Measurements from ENCODE around the gene ODAD2.
"Not testable (repeated sequence)": the region's sequence is repeated elsewhere in the genome, so short reads cannot be mapped to it uniquely, and the experiment has no call there.

Gene ODAD2, protein sequence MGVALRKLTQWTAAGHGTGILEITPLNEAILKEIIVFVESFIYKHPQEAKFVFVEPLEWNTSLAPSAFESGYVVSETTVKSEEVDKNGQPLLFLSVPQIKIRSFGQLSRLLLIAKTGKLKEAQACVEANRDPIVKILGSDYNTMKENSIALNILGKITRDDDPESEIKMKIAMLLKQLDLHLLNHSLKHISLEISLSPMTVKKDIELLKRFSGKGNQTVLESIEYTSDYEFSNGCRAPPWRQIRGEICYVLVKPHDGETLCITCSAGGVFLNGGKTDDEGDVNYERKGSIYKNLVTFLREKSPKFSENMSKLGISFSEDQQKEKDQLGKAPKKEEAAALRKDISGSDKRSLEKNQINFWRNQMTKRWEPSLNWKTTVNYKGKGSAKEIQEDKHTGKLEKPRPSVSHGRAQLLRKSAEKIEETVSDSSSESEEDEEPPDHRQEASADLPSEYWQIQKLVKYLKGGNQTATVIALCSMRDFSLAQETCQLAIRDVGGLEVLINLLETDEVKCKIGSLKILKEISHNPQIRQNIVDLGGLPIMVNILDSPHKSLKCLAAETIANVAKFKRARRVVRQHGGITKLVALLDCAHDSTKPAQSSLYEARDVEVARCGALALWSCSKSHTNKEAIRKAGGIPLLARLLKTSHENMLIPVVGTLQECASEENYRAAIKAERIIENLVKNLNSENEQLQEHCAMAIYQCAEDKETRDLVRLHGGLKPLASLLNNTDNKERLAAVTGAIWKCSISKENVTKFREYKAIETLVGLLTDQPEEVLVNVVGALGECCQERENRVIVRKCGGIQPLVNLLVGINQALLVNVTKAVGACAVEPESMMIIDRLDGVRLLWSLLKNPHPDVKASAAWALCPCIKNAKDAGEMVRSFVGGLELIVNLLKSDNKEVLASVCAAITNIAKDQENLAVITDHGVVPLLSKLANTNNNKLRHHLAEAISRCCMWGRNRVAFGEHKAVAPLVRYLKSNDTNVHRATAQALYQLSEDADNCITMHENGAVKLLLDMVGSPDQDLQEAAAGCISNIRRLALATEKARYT

DNA sequence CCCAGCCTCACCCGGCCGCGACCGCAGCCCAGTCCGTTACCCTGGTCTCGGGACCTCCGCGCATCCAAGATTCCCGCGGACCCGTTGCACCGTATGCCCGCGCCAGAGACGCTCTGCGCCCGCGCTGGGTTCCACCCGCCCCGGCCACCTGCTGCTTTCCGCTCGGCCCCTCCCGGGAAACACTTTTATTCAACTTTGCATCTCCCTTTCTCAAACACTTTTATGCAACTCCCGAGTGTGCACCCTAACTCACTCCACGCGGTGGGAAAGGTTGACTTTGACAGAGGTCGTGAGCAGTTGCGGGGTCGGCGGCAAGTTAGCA, at the start of gene ODAD2:
ODAD2 (minus strand) TSS at position 126 of the 322 bp plus-strand sequence. CDS start 3,937 bp downstream, outside the sequence.
- no peak for DNase-seq (ENCODE audit: low read depth, low spot score)

DNA sequence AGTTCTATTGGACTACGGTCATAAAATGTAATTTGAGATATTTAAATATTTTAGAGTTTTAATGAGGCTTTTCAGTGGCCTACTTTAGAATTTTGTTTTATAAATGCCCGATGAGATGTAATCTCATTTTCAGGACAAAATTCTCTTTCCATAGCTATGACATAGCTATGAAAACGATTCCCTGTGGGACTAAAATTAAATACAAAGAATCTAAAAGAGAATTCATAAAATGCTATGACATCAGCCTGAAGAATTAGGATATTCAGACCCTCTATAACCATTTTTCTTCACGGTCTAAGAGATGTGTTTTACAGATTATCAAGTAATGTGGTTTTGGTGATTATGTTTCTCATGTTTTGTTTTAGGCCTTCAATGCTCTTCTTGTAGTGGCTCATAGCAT, 48.2 kb upstream of the ODAD2 start:
- DNase-seq (ENCODE audit: low read depth, low spot score), result no peak

DNA sequence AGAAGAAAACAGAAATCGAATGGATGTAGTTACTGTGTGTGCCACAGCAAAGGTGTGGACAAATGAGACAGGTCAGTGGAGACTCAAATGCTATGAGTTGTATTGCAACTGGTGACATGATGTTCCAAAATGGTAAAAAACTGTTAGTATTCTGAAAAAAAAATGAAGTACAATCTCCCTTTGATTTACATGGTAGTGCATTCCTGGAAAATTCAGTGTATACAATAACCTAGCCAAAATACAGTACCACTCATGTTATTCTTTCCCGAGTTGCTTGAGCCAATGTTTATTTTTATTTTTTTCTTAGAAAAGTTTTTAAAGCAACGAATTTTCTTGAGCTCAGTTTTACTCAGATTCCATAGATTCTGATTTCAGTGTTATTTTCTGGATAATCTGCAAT, 47.7 kb upstream of the ODAD2 start:
- no peak for DNase-seq (ENCODE audit: low read depth, low spot score)

DNA sequence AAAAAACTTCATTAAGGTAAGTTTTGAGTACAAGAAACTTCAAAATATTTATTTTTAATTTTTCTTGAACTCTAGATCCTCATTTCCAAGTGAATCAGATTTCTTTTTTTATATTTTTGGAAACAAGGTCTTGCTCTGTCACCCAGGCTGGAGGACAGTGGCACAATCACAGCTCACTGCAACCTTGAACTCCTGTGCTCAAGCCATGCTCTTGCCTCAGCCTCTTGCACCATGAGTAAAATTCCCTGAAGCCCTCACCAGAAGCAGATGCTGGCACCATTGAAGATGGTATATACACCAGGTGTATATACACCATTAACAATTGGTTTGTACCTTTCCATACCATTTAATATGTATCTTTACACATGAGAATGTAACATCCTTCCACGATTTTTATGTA, 45.1 kb upstream of the ODAD2 start:
- no peak for DNase-seq (ENCODE audit: low read depth, low spot score)

DNA sequence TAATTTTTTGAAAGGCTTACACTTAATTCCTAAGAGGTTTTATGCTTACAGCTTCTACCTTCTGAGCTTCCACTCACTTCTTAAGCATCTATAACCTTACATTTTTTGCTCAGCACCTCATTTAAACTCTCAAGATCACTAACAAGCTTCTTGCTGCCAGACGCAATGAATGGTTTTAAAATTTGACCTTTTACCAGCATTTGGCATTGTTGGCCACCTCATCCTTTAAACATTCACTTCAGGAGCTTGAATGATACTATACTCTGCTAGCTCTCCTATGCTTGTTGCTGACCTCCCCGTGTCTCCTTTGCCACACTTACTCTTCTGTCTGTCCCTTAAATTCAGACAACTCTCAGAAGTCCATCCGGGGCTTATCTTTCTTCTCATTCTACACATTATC, 37.7 kb upstream of the ODAD2 start:
- DNase-seq (ENCODE audit: low read depth, low spot score), result peak; percentile 44

DNA sequence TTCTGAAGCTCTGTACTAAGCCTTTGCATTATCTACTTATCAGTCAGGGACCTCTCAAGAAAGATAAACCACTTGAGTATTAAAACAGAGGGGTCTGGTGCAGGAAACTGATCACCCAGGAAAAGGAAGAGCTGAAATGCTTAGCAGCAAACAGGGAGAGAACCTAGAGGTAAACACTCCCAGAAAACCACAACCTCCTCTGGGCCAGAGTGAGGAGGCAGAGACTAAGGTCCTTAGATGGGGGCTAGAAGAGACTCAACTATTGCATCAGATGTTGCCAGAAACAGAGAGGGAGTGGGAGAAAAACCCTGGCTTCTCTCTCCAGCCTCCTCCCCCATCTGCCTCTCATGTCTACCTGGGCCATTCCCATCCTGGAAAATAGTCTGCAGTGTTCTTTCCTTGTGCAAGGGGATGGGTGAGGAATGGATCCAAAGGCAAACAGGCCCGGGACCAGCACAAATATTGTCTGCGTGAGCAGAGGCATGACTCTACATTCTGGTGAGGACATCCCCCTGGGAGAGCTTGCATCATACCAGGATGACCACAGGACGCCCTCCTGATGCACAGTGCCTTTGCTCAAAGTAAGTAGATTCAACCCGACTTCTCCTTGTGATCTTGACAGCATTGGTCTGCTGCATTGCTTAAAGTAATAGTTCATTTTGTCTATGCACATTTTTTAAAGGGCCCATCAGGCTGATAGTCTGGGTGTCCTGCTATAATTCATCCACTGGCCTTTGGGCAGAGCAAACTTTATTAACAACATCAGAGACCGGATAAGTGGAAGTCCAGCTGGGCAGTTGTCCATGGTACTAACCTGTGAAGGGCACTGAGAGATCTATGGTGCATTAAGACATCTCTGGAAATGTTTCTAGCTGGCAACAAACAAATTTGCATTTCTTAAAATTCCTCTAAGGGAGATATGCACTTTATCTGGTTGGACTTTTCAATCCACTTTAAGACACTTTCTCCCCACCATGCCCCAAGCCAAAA, 22.4 kb upstream of the ODAD2 start:
- peak; percentile 3 for DNase-seq (ENCODE audit: low read depth, low spot score)

DNA sequence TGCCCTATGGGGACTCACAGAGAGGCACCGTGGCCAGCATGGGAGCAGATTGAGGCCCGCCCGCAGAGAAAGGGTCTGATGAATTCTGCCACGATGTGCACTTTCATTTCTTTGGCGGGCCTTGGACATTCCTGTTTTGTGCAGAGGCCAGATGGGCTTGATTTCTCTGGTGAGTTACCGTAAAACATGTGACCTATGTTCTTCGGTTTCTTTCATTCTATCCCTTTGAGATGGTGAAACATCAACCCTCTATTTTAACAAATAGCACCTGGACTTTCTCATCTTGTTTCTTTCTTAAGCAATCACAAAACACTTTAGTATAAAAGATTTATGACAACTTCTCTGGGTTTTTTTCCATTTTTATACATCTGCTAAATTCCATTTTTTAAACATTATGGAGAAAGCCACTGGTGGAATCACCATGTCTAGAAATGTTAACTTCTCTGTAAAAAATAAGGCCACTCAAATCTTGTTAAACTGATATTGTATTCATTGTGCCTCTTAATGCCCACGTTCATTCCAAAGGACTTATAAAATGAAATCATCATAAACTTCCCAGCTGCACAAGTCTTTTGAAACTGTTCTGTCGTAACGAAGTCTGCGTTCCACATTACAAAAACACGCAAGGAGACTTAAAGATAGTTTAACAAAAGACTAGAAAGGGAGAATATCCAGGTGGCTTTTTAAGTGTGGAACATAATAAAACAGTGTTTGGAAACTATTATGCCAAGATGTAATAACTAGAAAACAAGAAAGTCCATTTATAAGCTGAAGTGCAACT, 21.4 kb upstream of the ODAD2 start:
- DNase-seq (ENCODE audit: low read depth, low spot score), result no peak

DNA sequence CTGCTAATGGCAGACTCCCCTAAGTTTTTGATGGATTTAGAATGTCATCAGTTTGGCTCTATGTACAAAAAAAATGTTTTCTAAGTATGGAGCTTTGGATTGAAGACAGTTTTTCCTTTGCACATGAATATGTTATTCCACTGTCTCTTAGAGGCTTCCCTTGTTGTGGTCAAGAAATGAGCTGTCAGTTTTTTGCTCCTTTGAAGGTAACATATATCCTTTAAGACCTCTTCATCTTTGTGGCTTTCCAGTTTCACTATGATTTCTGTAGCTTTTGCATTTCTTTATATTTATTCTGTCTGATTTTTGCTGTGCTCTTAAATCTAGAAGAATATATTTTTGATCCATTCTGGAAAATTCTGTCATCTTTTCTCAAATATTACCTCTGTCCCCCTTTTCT, 15.8 kb upstream of the ODAD2 start:
- DNase-seq (ENCODE audit: low read depth, low spot score), result no peak

DNA sequence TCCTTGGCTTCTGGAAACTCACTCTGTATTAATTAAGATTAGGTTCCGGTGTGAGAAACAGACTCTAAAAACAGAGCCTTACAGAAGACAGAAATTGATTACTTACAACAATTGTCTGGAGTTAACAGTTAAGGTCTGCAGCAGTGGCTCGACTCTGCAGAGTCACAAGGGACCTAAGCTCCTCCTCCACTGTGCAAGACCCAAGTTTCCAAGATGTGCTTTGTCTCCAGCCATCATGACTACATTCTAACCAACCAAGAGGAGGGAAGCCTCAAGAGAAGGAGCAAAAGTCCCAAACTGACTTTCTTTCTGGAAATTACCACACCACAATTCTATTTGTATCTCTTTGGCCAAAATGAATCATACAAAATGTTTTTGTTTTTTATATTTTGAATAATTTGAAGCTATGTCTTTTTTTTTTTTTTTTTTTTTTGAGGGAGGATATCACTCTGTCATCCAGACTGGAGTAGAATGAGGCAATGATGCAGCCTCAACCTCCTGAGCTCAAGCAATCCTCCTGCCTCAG, 14.2 kb upstream of the ODAD2 start:
- no peak for DNase-seq (ENCODE audit: low read depth, low spot score)

DNA sequence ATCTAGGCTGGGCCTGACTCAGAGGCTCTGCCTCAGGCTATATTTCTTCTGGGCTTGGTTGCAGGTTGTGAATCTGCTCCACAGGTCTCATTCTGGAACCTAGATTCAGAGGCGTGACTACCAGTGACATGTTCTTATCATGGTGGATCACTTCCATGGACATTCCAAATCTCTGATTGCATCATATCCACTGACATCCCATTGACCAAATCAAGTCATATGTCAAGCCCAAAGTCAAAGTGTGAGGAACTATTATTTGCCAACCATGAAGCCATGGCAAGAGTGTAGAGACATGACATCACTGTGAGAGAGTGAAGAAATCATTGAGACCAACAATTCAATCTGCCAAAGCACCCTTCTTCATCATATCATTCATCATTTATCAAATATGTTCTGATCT, 11.9 kb upstream of the ODAD2 start:
- DNase-seq (ENCODE audit: low read depth, low spot score), result no peak

DNA sequence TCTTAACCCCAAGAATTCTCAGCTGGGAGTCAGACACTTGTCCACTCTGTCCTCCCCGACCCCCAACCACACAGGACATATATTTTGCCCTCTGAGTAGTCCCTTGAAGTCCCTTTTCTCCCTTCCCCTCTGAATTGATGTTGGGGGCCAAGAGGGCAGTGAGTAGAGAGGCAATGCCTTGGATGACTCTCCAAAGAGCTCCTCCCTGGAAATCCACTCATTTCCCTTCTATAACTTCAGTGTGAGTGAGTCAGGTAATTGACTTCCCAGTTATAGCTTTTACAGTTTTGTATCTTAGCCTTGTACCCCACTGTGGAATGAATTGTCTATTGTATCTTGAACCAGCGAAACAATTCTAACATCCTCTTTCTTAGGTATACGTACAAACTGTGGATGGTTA, 9.2 kb upstream of the ODAD2 start:
- DNase-seq (ENCODE audit: low read depth, low spot score), result no peak

DNA sequence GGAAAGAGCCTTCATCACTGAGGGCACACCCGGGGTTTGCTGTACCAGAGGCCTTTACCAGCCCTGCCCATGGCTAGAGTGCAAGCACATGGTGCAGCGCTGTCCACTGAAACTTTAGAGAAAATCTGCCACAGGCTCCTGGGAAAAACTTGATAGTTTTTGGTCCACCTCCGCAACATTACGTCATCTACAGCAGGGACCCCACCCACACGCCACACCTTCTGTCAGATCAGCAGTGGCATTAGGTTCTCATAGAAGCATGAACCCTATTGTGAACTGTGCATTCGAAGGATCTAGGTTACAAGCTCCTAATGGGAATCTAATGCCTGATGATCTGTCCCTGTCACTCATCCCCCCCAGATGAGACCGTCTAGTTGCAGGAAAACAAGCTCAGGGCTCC, 2.5 kb upstream of the ODAD2 start:
- DNase-seq (ENCODE audit: low read depth, low spot score), result no peak

DNA sequence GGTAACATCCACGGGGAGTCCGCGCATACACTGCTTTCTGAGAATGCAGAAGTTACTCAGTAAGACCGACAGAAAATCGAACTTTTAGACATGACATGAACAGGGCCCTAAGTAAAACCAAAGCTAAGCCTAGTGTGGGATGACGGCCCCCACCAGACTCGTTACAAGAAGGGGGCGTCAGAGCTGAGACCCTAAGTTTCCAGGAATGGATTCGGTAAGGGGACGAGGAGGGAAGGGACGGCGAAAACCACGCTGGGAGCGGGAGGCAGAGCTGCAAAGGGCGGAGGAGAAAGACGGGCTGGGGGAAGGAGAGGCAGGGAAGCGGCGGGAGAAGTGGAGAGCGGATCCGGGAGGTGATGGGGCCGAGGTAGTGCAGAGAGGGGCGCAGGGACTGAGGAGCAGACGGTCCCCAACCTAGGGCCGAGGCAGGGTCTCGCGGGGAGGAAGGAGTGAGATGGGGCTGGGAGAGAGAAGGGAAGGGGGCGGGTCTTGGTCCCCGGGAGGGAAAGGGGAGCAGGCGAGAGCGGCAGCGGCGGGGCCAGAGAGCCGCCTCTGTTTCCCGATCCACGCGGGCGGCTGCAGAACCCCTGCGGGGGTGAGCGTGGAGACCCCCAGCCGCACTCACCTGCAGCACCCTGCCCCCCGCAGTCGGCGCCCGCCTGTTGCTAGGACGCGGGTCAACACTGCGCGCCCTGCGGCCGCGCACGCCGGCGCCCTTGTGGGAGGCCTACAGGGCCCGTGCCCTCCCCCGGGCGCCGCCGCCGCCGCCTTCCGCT, 513 bp downstream of the ODAD2 start:
- DNase-seq (ENCODE audit: low read depth, low spot score), result peak; percentile 64

DNA sequence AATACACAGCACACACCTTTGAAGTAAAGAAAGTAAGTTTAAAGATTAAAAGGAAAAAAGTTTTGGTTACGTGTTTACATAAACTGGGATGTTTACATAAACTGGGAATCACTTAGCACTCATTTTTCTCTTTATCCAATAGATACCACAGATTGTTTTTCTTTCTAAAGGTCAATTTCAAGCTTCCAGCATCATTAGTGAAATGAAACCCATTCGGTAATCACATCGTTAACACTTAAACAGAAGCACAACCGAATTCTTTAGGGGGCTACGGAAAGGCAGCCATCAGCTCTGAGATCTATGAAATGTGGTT, 1.1 kb downstream of the ODAD2 start:
- no peak for DNase-seq (ENCODE audit: low read depth, low spot score)

DNA sequence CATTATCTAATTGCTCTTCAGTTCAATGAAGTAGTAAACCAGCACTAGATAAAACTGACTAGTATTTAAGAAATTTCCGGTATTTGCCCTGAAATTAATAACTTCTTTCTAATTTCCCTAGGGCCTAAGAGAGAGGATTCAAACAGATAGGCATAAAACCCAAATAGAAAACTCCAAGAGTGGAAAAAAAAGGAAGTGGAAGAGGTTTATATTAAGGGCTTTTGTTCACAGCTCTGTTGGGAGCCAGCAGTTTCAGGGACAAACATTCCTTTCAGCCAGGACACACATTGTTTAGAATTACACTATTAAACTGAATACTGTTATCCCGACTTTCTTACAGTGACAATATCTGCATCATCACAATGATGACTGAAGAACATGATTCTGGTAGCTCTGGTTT, 3.6 kb downstream of the ODAD2 start:
- DNase-seq (ENCODE audit: low read depth, low spot score), result no peak

DNA sequence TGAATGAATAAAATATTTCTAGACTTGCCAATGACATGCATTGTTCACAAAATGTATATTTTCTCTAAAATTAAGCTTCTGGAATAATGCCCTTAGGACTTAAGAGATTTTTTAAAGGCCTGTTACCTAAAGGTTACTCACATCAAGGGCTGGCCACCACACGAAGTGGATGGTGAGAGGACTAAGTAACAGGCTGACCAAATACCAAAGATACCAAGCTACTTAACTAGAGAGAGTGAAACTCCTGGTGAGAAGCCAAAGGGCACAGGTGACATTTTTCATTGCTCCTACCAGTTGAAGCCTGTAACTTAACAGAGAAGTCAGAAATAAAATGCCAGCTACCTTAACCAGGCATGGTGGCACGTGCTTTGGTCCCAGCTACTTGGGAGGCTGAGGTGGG, 9.5 kb downstream of the ODAD2 start:
- DNase-seq (ENCODE audit: low read depth, low spot score), result not testable (repeated sequence)

DNA sequence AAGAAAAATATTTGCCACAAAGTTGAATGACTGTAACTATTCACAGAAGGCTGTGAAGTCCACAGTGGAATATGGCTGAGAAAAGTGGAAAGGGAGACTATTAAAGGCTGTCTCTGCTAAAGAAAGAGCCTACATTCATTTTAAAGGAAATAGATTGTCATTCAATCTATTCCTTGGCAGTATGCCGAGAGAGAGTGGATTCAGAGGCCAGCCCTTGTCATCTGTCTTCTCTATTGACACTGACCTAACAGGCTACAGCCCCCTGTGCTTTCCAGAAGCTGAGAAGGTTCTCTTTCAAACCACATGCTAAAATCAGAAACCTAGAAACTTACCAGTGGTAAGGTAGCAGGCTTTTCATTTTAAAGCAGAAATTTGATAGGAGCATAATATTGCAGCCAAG, 12.1 kb downstream of the ODAD2 start:
- DNase-seq (ENCODE audit: low read depth, low spot score), result no peak

DNA sequence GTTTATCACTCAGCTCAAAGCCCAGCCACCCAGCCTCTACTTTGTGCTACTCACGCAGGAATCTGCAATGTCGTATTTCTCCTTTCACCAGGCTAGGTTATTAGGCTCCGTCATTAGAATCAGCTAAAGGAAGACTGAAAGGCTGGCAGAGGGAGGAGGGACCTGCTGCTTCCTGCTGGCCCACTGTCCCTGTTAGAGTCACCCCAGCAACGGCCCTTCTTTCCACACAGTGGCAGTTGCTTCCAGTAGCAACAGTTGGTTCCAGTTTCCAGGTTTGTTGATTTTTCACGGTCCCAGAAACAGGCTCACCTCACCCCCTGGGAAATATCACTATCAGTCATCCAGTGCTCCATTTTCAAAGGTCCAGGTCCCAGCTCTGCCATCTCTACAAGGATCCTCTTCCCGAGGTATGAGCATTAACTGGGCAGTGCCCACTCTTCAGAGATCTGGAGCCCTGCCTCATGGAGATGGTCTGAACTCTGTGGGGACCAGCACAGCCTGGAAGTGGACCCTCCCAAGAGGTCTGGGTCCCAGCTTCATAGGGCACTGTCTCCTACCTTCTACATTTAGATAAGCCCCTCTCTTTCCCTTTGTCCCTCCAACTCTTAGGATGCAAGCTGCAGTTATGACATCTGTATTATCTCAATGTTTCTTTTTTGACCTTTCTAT, 15.9 kb downstream of the ODAD2 start:
- DNase-seq (ENCODE audit: low read depth, low spot score), result no peak

DNA sequence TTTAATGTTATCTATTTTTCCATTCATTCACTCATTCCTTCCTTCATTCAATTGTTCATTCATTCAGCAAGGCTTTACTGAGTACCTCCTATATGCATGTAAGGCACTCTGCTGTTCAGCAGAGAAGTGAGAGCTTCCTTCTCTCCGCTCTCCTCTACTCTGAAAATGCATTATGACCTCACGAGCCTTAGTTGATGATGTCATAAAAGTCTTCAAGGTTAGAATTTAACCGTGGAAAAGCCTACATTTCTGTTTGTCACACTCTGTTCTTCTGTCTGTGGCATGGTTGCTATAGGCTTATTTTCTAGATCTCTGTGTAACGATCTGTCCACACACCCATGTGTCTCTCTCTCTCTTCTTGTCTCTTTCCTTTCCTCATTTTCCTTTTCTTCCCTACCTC, 17.1 kb downstream of the ODAD2 start:
- no peak for DNase-seq (ENCODE audit: low read depth, low spot score)

Data from astrocyte of the hippocampus (primary cell).